Measurements from ENCODE around the gene ANO7.

The ANO7 gene

GRCh38 chr2:241159116-241159515 is 29.4 kb upstream of the ANO7 start:
- no peak for DNase-seq

GRCh38 chr2:241160318-241160717 is 28.2 kb upstream of the ANO7 start:
- no peak for DNase-seq

GRCh38 chr2:241161646-241162281 is 26.7 kb upstream of the ANO7 start:
- DNase-seq: no peak

- DNase-seq: no peak
These were observed 24.8 kb upstream of the ANO7 start for GRCh38 chr2:241163601-241164118.

GRCh38 chr2:241168366-241168765 is 20.1 kb upstream of the ANO7 start:
- DNase-seq: no peak

GRCh38 chr2:241173557-241173956 is 14.9 kb upstream of the ANO7 start:
- DNase-seq: no peak

- DNase-seq: no peak
These were observed 10.7 kb upstream of the ANO7 start for GRCh38 chr2:241177526-241178334.

GRCh38 chr2:241178961-241179360 is 9.5 kb upstream of the ANO7 start:
- DNase-seq: no peak

- no peak for DNase-seq
These were observed 8.6 kb upstream of the ANO7 start for GRCh38 chr2:241179899-241180298.

- DNase-seq: no peak
These were observed 8.0 kb upstream of the ANO7 start for GRCh38 chr2:241180495-241180894.

- DNase-seq: no peak
These were observed 6.4 kb upstream of the ANO7 start for GRCh38 chr2:241182126-241182525.

- no peak for DNase-seq
These were observed 5.8 kb upstream of the ANO7 start for GRCh38 chr2:241182531-241183133.

GRCh38 chr2:241183221-241183620 is 5.3 kb upstream of the ANO7 start:
- DNase-seq: no peak

GRCh38 chr2:241184901-241185300 is 3.6 kb upstream of the ANO7 start:
- no peak for DNase-seq

GRCh38 chr2:241185961-241186360 is 2.5 kb upstream of the ANO7 start:
- DNase-seq: no peak

- no peak for DNase-seq
These were observed 1.2 kb upstream of the ANO7 start for GRCh38 chr2:241187101-241187917.

- DNase-seq: no peak
These were observed 601 bp upstream of the ANO7 start for GRCh38 chr2:241187918-241188234.

- DNase-seq: no peak
These were observed 797 bp downstream of the ANO7 start for GRCh38 chr2:241189093-241189855.

- no peak for DNase-seq
These were observed 1.4 kb downstream of the ANO7 start for GRCh38 chr2:241189856-241190201.

GRCh38 chr2:241190291-241190981 is 2.0 kb downstream of the ANO7 start:
- DNase-seq: no peak

GRCh38 chr2:241191081-241191480 is 2.6 kb downstream of the ANO7 start:
- DNase-seq: no peak

GRCh38 chr2:241193271-241193670 is 4.8 kb downstream of the ANO7 start:
- no peak for DNase-seq

All from CD4-positive, alpha-beta T cell treated with Interleukin-12 subunit alpha and Interleukin-12 subunit beta, for 1 hour (primary cell).